ENCODE measurements around the gene ALS2CL.

DNA sequence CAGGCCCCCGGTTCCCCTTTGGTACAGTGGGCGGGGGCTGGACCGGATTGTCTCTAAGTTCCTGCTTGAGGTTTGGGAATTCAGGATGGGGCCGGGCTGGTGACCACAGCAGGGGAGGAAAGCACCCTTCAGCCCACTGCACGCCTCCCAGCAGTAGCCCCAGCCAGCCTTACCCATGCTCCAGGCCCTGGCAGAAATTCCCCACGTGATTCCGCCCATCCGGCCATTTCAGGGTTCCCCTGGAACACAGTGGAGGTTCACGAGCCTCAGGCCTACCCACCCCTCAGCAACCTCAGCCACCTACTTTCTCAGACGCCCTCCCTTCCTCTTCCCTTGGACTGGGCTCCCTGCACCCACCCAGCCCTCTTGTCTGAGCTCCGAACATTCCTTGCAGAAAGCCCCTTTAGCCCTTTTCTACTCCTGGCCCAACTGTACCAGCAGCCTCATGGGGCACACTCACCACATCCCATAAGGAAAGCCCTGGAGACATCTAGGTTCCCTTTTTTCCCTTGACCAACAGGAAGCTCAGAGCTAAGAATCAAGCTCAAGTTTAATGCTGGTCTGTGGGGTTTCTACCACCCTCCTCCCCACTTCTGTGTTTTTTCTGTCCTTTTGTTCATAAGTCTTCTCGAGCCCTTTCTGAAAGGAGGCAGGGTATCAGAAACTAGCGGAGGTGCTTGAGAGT lies 11.5 kb downstream of the ALS2CL start:
- no peak for TF ChIP-seq POLR2A (IDR thresholded peaks at IDR 0.05)
- TF ChIP-seq, protein P1, sequence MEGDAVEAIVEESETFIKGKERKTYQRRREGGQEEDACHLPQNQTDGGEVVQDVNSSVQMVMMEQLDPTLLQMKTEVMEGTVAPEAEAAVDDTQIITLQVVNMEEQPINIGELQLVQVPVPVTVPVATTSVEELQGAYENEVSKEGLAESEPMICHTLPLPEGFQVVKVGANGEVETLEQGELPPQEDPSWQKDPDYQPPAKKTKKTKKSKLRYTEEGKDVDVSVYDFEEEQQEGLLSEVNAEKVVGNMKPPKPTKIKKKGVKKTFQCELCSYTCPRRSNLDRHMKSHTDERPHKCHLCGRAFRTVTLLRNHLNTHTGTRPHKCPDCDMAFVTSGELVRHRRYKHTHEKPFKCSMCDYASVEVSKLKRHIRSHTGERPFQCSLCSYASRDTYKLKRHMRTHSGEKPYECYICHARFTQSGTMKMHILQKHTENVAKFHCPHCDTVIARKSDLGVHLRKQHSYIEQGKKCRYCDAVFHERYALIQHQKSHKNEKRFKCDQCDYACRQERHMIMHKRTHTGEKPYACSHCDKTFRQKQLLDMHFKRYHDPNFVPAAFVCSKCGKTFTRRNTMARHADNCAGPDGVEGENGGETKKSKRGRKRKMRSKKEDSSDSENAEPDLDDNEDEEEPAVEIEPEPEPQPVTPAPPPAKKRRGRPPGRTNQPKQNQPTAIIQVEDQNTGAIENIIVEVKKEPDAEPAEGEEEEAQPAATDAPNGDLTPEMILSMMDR (IDR thresholded peaks at IDR 0.05): no peak

Measured in thyroid gland (tissue), 4 donors.